H1 (cell line): ENCODE results near the gene OPCML. TPM values are rescaled to one million over a fixed set of nuclear protein-coding genes. Genes with fewer than 3 reads are reported as not detected.

Source experiments
- ASH2L ChIP-seq: fragments of 200-600, 300-600 bp; sonication (generic); IDR thresholded peaks from one replicate; pipeline ENCODE4 v1.7.1; 2017; ENCODE audit warnings: low read length
- JUND ChIP-seq: IDR thresholded peaks from 2 replicates; pipeline ENCODE4 v1.6.1; 2011; ENCODE audit warnings: mild to moderate bottlenecking, improper control_type of control experiment, low read length
- NANOG ChIP-seq: IDR thresholded peaks from 2 replicates; pipeline ENCODE4 v1.6.1; 2011; ENCODE audit warnings: low read length, low read depth, mild to moderate bottlenecking, inconsistent platforms; ENCODE audit not compliant: insufficient read depth, poor library complexity, severe bottlenecking
- polyA plus RNA-seq, 7 experiments: library from polyadenylated mRNA; depleted of rRNA in 3 of 7; stranded (reverse) in 5 of 7; unstranded in 2 of 7; fragments of >200 nt in 5 of 7; fragments of 200-250 nt in 2 of 7; gene quantifications; 1 replicate in 5 of 7; 2 replicates in 1 of 7; 4 replicates in 1 of 7; pipeline versions ENCODE4 v1.2.1 to v1.2.3, GENCODE V29; 2011 to 2013; ENCODE audit warnings: missing spikeins in 2 of 7, mixed read lengths in 2 of 7
- total RNA-seq: library from RNA; stranded (reverse); fragmentation: NEBNext Ultra II Directional; extraction: Animal tissue kit (Norgen Biotek cat#: 25700); gene quantifications from 2 replicates; pipeline ENCODE4 v1.2.1, GENCODE V29; 2021
- TF ChIP-seq, protein P1 (sequence below): fragments of 300-600 bp; sonication (generic); IDR thresholded peaks from 2 replicates; pipeline ENCODE4 v1.7.1; 2012; ENCODE audit warnings: low read length, moderate library complexity, mild to moderate bottlenecking, inconsistent platforms; ENCODE audit not compliant: insufficient replicate concordance

The OPCML gene
- total and polyA plus RNA-seq, 2 of the 8 experiments (the other 6 are each of a cell fraction or from before 2014, with no cell fraction given), result 2.3 to 3.1 TPM

DNA sequence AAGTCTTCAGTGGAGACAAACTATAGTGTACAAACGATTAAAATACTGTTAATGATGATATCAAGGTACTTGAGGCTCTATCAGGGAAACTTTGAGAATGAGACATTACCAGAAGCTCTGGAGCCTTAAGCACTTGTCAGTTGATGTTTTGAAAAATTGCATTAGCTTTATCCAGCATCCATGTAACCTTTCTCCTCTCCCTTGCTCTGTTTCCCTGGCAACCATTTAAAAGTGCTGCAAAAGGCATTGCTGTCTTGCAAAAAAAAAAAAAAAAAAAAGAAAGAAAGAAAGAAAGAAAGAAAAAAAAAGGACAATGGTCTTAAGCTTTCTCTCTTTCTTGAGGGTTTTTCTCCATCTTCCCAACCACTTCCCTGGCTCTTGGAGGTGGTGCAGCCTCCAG is 787.0 kb downstream of the OPCML start (continued):
- TF ChIP-seq, protein P1, sequence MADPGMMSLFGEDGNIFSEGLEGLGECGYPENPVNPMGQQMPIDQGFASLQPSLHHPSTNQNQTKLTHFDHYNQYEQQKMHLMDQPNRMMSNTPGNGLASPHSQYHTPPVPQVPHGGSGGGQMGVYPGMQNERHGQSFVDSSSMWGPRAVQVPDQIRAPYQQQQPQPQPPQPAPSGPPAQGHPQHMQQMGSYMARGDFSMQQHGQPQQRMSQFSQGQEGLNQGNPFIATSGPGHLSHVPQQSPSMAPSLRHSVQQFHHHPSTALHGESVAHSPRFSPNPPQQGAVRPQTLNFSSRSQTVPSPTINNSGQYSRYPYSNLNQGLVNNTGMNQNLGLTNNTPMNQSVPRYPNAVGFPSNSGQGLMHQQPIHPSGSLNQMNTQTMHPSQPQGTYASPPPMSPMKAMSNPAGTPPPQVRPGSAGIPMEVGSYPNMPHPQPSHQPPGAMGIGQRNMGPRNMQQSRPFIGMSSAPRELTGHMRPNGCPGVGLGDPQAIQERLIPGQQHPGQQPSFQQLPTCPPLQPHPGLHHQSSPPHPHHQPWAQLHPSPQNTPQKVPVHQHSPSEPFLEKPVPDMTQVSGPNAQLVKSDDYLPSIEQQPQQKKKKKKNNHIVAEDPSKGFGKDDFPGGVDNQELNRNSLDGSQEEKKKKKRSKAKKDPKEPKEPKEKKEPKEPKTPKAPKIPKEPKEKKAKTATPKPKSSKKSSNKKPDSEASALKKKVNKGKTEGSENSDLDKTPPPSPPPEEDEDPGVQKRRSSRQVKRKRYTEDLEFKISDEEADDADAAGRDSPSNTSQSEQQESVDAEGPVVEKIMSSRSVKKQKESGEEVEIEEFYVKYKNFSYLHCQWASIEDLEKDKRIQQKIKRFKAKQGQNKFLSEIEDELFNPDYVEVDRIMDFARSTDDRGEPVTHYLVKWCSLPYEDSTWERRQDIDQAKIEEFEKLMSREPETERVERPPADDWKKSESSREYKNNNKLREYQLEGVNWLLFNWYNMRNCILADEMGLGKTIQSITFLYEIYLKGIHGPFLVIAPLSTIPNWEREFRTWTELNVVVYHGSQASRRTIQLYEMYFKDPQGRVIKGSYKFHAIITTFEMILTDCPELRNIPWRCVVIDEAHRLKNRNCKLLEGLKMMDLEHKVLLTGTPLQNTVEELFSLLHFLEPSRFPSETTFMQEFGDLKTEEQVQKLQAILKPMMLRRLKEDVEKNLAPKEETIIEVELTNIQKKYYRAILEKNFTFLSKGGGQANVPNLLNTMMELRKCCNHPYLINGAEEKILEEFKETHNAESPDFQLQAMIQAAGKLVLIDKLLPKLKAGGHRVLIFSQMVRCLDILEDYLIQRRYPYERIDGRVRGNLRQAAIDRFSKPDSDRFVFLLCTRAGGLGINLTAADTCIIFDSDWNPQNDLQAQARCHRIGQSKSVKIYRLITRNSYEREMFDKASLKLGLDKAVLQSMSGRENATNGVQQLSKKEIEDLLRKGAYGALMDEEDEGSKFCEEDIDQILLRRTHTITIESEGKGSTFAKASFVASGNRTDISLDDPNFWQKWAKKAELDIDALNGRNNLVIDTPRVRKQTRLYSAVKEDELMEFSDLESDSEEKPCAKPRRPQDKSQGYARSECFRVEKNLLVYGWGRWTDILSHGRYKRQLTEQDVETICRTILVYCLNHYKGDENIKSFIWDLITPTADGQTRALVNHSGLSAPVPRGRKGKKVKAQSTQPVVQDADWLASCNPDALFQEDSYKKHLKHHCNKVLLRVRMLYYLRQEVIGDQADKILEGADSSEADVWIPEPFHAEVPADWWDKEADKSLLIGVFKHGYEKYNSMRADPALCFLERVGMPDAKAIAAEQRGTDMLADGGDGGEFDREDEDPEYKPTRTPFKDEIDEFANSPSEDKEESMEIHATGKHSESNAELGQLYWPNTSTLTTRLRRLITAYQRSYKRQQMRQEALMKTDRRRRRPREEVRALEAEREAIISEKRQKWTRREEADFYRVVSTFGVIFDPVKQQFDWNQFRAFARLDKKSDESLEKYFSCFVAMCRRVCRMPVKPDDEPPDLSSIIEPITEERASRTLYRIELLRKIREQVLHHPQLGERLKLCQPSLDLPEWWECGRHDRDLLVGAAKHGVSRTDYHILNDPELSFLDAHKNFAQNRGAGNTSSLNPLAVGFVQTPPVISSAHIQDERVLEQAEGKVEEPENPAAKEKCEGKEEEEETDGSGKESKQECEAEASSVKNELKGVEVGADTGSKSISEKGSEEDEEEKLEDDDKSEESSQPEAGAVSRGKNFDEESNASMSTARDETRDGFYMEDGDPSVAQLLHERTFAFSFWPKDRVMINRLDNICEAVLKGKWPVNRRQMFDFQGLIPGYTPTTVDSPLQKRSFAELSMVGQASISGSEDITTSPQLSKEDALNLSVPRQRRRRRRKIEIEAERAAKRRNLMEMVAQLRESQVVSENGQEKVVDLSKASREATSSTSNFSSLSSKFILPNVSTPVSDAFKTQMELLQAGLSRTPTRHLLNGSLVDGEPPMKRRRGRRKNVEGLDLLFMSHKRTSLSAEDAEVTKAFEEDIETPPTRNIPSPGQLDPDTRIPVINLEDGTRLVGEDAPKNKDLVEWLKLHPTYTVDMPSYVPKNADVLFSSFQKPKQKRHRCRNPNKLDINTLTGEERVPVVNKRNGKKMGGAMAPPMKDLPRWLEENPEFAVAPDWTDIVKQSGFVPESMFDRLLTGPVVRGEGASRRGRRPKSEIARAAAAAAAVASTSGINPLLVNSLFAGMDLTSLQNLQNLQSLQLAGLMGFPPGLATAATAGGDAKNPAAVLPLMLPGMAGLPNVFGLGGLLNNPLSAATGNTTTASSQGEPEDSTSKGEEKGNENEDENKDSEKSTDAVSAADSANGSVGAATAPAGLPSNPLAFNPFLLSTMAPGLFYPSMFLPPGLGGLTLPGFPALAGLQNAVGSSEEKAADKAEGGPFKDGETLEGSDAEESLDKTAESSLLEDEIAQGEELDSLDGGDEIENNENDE, result no peak
- no peak for TF ChIP-seq JUND
- no peak for TF ChIP-seq NANOG
- no peak for TF ChIP-seq ASH2L
- TF ChIP-seq, all 59 proteins: peak for 0
